ENCODE measurements around the gene SSTR1. TPM values are rescaled to one million over a fixed set of nuclear protein-coding genes. Genes with fewer than 3 reads are reported as not detected.
"Not testable (repeated sequence)": the region's sequence is repeated elsewhere in the genome, so short reads cannot be mapped to it uniquely, and the experiment has no call there.

Gene SSTR1
- 0.56 and 0.89 TPM in 2 replicates for total RNA-seq (2014; rRNA removed; shearing (Covaris generic))

GRCh38 chr14:38207736-38208617 is at the start of gene SSTR1:
TSS of gene SSTR1 (plus strand) at chr14:38207904. CDS start at chr14:38209390, 1,486 bp downstream.
- peak; percentile 64 for DNase-seq (ENCODE audit: low spot score)

GRCh38 chr14:38158468-38158867 is 49.2 kb upstream of the SSTR1 start:
- DNase-seq (ENCODE audit: low spot score): no peak

- no peak for DNase-seq (ENCODE audit: low spot score)
Observed at GRCh38 chr14:38168416-38168815, 39.3 kb upstream of the SSTR1 start.

GRCh38 chr14:38171197-38171596 is 36.5 kb upstream of the SSTR1 start:
- DNase-seq (ENCODE audit: low spot score): peak; percentile 7

- DNase-seq (ENCODE audit: low spot score): no peak
Observed at GRCh38 chr14:38174711-38175110, 33.0 kb upstream of the SSTR1 start.

GRCh38 chr14:38175658-38176057 is 32.0 kb upstream of the SSTR1 start:
- DNase-seq (ENCODE audit: low spot score): no peak

GRCh38 chr14:38176379-38176778 is 31.3 kb upstream of the SSTR1 start:
- no peak for DNase-seq (ENCODE audit: low spot score)

- no peak for DNase-seq (ENCODE audit: low spot score)
Observed at GRCh38 chr14:38184132-38184531, 23.6 kb upstream of the SSTR1 start.

- no peak for DNase-seq (ENCODE audit: low spot score)
Observed at GRCh38 chr14:38185671-38186070, 22.0 kb upstream of the SSTR1 start.

GRCh38 chr14:38186216-38186615 is 21.5 kb upstream of the SSTR1 start:
- DNase-seq (ENCODE audit: low spot score): no peak

- no peak for DNase-seq (ENCODE audit: low spot score)
Observed at GRCh38 chr14:38187528-38187927, 20.2 kb upstream of the SSTR1 start.

GRCh38 chr14:38189930-38190726 is 17.6 kb upstream of the SSTR1 start:
- DNase-seq (ENCODE audit: low spot score): no peak

- not testable (repeated sequence) for DNase-seq (ENCODE audit: low spot score)
Observed at GRCh38 chr14:38190846-38191245, 16.9 kb upstream of the SSTR1 start.

- DNase-seq (ENCODE audit: low spot score): not testable (repeated sequence)
Observed at GRCh38 chr14:38191491-38191890, 16.2 kb upstream of the SSTR1 start.

- DNase-seq (ENCODE audit: low spot score): no peak
Observed at GRCh38 chr14:38197001-38197783, 10.5 kb upstream of the SSTR1 start.

- DNase-seq (ENCODE audit: low spot score): no peak
Observed at GRCh38 chr14:38197784-38198335, 9.8 kb upstream of the SSTR1 start.

- DNase-seq (ENCODE audit: low spot score): no peak
Observed at GRCh38 chr14:38198425-38198824, 9.3 kb upstream of the SSTR1 start.

GRCh38 chr14:38199076-38199475 is 8.6 kb upstream of the SSTR1 start:
- DNase-seq (ENCODE audit: low spot score): no peak

GRCh38 chr14:38199739-38200138 is 8.0 kb upstream of the SSTR1 start:
- DNase-seq (ENCODE audit: low spot score): no peak

- DNase-seq (ENCODE audit: low spot score): no peak
Observed at GRCh38 chr14:38201137-38201828, 6.4 kb upstream of the SSTR1 start.
